ENCODE measurements around the gene RYR2. TPM values are rescaled to one million over a fixed set of nuclear protein-coding genes. Genes with fewer than 3 reads are reported as not detected.

RYR2 gene
- total and polyA plus RNA-seq, 9 of the 15 experiments (the other 6 are each of a cell fraction or from before 2014, with no cell fraction given): 0.03 to 0.42 (median 0.14) TPM

DNA sequence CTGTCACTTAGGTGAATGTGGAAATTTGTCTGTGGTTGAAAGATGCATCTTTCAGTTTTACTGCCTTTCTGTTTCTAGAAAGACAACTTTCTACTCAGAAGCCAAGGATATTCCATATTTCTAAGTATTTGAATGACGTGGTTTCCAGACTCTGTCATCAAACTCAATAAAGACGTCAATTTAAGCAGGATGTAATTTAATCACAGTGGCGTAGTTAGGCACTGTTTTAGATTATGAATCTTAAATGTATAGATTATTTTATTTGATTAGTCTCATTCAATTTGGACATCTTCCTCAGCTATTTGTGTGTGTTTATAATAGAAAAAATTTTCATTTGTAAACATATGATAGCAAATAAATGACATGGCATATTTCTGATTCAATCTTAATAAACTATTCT lies 298.9 kb downstream of the RYR2 start:
- FAIRE-seq: no peak
- Histone ChIP-seq H3K79me2 (ENCODE audit: control insufficient read depth, insufficient read depth, low read length) (no peaks in the 10 kb centered on the region), H3K4me1 (replicated peaks in 1 of 2; ENCODE audit: control insufficient read depth in 2 of 2, insufficient read depth in 2 of 2, low read length in 2 of 2) (no peaks in the 10 kb centered on the region), H3K4me2 (ENCODE audit: insufficient read depth, low read length) (no peak overlapping the region), H3K9me3 (replicated peaks; ENCODE audit: control insufficient read depth, insufficient read depth, low read depth, low read length) (no peaks in the 10 kb centered on the region), H4K20me1 (replicated peaks; ENCODE audit: control insufficient read depth, insufficient read depth, low read length) (no peaks in the 10 kb centered on the region), H3K4me3 (no peak overlapping the region), H3K9me1 (ENCODE audit: control insufficient read depth, insufficient read depth, low read length) (no peaks in the 10 kb centered on the region), H3K36me3 (ENCODE audit: control insufficient read depth, insufficient read depth, low read length) (no peaks in the 10 kb centered on the region), H3K9ac (ENCODE audit: insufficient read depth in 1 of 2, low read depth in 2 of 2, low read length in 2 of 2) (no peak overlapping the region), H3K27ac (ENCODE audit: extremely low read depth, low read depth, low read length) (no peak overlapping the region), H2AFZ (ENCODE audit: low read depth, low read length) (no peak overlapping the region), H3K27me3 (ENCODE audit: control insufficient read depth in 2 of 2, insufficient read depth in 2 of 2, low read length in 2 of 2) (no peaks in the 10 kb centered on the region)
- WGBS (ENCODE audit: insufficient coverage, low coverage, missing lambda C conversion rate): 1% methylated on average over 3 of the region's 3 CpGs
- ChIA-PET POLR2A (no interaction called here), CTCF (ENCODE audit: low intra/inter-chr PET ratio) (no interaction called here)
- no peak for DNase-seq (ENCODE audit: extremely low read depth in 1 of 4, low spot score in 3 of 4)
- intact Hi-C loops (cut with micrococcal nuclease): no loop called here
- in situ Hi-C loops (cut with MboI): no loop called here
- BruUV-seq (replicated peaks): no TSS peak
- no peak for ATAC-seq
- no peak for TF ChIP-seq EHMT2 (IDR thresholded peaks at IDR 0.05)

GRCh38 chr1:237341391-237341790 lies 299.4 kb downstream of the RYR2 start:
- 0% methylated on average over 3 of the region's 3 CpGs for WGBS (ENCODE audit: insufficient coverage, low coverage, missing lambda C conversion rate)
- BruUV-seq (replicated peaks): no TSS peak
- intact Hi-C loops (cut with micrococcal nuclease): no loop called here
- TF ChIP-seq HIVEP1 (CRISPR knock-in tag; IDR thresholded peaks at IDR 0.05): no peak
- no peak for TF ChIP-seq MEF2D (tag; conservative IDR thresholded peaks at IDR 0.05; ENCODE audit: low read depth)
- TF ChIP-seq, protein P1, sequence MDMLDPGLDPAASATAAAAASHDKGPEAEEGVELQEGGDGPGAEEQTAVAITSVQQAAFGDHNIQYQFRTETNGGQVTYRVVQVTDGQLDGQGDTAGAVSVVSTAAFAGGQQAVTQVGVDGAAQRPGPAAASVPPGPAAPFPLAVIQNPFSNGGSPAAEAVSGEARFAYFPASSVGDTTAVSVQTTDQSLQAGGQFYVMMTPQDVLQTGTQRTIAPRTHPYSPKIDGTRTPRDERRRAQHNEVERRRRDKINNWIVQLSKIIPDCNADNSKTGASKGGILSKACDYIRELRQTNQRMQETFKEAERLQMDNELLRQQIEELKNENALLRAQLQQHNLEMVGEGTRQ (CRISPR knock-in tag; IDR thresholded peaks at IDR 0.05): no peak
- TF ChIP-seq ETV1 (tag; conservative IDR thresholded peaks at IDR 0.05; ENCODE audit: low read depth): no peak
- no peak for TF ChIP-seq TCF7L2 (IDR thresholded peaks at IDR 0.05; ENCODE audit: low read depth, low read length)
- TF ChIP-seq, protein P2, sequence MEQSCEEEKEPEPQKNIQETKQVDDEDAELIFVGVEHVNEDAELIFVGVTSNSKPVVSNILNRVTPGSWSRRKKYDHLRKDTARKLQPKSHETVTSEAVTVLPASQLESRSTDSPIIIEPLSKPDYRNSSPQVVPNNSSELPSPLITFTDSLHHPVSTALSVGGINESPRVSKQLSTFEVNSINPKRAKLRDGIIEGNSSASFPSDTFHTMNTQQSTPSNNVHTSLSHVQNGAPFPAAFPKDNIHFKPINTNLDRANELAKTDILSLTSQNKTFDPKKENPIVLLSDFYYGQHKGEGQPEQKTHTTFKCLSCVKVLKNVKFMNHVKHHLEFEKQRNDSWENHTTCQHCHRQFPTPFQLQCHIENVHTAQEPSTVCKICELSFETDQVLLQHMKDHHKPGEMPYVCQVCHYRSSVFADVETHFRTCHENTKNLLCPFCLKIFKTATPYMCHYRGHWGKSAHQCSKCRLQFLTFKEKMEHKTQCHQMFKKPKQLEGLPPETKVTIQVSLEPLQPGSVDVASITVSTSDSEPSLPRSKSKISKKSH (CRISPR knock-in tag; IDR thresholded peaks at IDR 0.05): no peak

More at GRCh38 chr1:237341391-237341790, 299.4 kb downstream of the RYR2 start:
- Histone ChIP-seq H3K9me3 (replicated peaks; ENCODE audit: control insufficient read depth, insufficient read depth, low read depth, low read length) (no peaks in the 10 kb centered on the region), H3K9ac (ENCODE audit: insufficient read depth in 1 of 2, low read depth in 2 of 2, low read length in 2 of 2) (no peak overlapping the region), H3K4me2 (ENCODE audit: insufficient read depth, low read length) (no peak overlapping the region), H3K9me1 (ENCODE audit: control insufficient read depth, insufficient read depth, low read length) (no peaks in the 10 kb centered on the region), H2AFZ (ENCODE audit: low read depth, low read length) (no peak overlapping the region), H3K36me3 (ENCODE audit: control insufficient read depth, insufficient read depth, low read length) (no peaks in the 10 kb centered on the region), H3K4me3 (no peak overlapping the region), H3K4me1 (replicated peaks in 1 of 2; ENCODE audit: control insufficient read depth in 2 of 2, insufficient read depth in 2 of 2, low read length in 2 of 2) (no peaks in the 10 kb centered on the region), H4K20me1 (replicated peaks; ENCODE audit: control insufficient read depth, insufficient read depth, low read length) (no peaks in the 10 kb centered on the region), H3K79me2 (ENCODE audit: control insufficient read depth, insufficient read depth, low read length) (no peaks in the 10 kb centered on the region), H3K27me3 (ENCODE audit: control insufficient read depth in 2 of 2, insufficient read depth in 2 of 2, low read length in 2 of 2) (no peaks in the 10 kb centered on the region), H3K27ac (ENCODE audit: extremely low read depth, low read depth, low read length) (no peak overlapping the region)
- FAIRE-seq (no peak), ATAC-seq (no peak), DNase-seq (ENCODE audit: extremely low read depth in 1 of 4, low spot score in 3 of 4) (no peak)
- POLR2A ChIA-PET: no interaction called here
- in situ Hi-C loops (cut with MboI): no loop called here
- CTCF ChIA-PET (ENCODE audit: low intra/inter-chr PET ratio): no interaction called here
